Fibroblast of upper back skin (primary cell): Measurements from ENCODE around the gene IQCH.
"Not testable (repeated sequence)": the region's sequence is repeated elsewhere in the genome, so short reads cannot be mapped to it uniquely, and the experiment has no call there.

Experiments used
- DNase-seq: peaks from one replicate; pipeline ENCODE4 v3.0.0-alpha.2; 2013

The IQCH gene

DNA sequence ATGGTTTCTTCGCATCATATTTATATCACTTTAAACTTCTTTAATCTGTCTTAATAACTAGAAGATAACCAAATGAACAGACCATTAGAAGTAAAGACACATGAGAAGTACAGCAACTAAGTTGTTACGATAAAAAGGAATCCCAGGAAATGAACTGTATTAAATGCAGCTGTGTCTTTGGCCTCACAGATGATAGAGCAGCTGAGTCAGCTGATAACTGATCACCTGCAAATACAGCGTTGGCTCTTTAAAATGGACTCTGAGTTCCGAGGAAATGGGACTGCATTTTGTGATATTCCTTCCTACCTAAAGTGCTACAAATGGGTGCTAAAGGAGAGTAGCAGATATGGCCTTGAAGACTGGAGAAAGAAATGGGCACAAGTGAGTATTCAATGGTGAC, 145.3 kb downstream of the IQCH start:
- no peak for DNase-seq

DNA sequence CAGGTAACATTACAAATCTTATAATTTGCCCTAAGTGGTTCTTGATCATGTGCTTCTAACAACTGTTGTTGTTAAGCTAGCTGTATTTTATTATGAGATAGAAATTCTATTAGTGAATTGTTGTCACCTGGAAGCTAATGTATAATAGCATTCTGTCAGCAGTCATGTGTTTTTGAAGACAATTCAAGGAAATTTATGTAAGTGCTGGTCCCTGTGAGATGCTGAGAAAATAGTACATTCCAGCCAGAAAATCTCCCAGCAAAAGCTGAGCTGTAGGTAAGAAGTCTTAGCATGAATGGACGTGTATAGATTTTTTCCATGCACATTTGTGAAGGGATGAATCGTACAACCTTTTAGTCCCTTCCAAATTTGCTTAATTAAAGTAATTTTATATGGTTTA, 146.3 kb downstream of the IQCH start:
- no peak for DNase-seq

DNA sequence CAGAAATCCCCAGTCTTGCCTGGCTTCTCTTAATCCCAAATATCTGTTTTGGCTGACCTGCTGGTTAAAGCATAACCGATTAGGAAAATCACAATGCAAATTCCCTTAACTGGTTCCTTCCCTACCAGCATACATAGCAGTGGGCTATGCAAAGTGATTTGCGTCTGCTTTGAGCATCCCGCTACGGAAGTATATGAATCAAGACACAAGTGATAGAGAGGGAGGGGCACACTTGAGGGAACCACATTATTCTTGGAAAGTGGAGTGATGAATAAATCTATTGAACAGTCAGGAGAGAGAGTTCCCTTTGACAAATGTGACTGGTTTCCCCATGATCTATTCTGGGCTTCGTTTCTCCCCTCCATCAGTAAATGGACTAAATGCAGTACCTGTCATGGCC, 146.8 kb downstream of the IQCH start:
- no peak for DNase-seq

DNA sequence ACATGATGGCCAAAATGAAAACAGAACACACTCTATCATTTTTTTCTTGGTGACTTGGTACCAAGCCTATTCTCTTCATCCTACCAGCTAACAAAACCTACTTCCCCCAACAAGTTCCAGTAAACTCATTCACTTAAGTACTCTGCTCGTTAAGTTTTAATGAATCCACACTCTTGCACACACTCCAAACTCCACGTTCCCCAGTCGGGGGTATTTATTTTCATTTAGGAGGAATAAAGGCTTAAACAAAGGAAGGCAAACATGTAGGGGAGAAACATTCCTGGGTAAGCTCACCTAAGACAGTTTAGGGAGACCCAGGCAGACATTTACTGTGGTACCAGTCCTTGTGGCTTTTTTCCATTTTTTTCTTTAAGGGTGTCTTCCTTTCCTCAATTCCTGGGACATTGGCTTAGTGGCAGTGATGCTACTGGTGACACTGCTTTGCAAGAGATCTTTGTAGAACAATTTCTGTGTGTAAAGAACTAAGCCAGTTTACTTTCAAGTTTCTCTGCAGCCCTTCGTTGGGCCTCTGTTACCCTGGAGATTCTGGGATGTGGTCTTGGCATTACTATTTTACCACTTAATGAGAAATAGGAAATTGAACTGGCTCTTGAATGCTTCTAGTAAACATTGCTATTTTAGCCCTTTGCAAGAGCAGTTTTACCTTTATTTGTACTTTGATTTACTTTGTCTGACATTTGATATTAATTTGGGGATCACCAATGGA, 149.0 kb downstream of the IQCH start:
- DNase-seq: no peak

DNA sequence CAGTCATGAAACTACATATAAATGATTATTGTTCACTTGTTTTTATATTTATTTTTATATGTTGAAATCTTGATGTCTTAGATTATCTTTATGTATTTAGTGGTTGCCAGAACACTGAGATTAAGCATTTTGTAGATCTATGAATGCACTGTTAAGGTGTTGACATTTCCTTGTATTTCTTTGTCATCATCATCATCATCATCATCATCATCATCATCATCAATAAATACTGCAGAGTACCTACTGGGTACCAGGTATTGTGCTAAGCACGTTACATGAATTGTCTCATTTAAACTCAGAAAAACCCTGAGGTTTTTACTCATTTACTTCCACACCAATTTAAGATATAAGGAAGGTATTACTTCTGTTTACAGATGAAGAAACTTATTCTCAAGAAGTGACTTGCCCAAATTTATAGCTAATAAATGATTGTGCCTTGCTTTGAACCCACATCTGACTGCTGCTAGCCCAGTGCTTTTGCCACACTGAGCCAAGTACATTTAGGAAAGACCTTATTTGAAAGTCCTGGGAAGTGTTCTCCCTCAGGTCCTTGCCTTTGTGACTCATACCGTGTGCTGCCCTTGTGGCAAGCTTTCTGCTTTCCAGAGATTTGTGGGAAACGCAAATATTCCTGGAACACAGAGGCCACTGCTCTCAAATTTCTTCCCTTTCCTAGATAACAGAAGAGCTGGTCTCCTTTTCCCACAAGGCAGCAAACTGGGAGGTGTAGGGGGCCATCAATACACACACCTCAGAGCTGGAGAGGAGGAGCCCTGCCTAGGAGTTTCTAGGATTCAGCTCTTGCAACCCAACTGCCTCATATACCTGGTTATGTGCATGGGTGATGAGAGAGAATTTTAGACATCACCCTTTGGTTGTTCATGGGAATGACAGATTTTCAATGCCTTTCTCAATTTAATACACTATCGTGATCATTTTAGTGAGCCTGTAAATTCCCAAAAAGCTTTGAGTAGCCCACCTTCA, 150.9 kb downstream of the IQCH start:
- DNase-seq: peak; percentile 74

DNA sequence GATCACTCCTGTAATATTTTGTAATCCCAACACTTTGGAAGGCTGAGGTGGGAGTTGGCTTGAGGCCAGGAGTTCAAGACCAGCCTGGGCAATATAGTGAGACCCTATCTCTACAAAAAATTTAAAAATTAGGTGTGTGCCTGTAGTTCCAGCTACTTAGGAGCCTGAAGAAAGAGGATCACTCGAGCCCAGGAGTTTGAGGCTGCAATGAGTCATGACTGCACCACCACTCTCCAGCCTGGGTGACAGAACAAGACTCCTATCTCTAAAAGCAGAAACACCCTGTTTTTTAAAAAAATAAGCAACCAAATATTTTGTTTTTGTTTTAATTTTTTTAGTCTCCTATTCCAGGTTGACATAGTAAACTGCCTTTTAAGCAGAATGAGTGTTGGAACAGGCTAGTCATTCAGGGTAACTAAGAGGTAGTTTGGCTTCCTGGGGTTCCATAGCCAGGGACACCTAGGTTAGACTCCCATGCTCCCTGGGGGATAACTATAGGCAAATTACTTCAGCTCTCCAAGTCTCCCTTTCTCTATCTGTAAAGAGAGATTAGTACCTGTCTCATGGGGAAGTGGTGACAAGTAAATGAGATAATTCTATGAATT, 151.8 kb downstream of the IQCH start:
- DNase-seq: no peak

DNA sequence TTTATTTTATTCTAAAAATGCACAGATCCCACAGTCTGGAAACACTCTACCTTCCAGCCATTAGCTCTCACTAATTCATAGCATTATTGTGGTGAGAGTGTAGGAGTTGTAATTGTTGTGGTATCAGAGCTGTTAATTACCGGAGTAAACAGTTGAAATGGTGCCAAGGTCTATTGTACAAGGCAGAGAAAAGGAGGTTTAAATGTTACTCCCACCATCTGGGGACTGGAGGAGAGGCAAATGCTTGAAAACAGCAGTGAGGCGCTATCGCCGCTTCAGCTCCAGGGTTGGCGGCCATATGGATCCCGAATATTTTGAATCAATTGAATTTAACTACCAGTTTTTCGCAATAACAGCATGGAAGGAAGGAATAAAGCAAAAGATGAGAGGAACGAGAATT, 153.2 kb downstream of the IQCH start:
- DNase-seq: no peak

DNA sequence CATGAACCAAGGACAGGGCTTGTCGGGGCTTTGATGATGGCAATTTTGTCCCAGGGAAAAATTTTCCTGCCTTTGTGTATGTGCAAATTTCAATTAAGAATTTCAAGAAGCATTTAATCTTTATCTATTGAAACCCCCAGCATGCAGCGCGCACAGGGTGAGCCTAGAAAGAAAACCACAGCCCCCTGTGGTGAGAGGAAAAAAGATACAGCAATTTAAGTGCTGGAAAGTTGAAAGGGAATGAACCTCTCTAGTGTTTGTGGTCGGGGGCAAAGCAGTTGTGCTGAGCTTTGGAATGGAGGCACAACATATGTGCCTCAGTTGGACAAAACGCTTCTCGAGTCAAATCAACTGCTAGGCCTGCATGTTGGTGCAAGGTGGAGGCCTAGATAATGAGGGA, 154.6 kb downstream of the IQCH start:
- no peak for DNase-seq

DNA sequence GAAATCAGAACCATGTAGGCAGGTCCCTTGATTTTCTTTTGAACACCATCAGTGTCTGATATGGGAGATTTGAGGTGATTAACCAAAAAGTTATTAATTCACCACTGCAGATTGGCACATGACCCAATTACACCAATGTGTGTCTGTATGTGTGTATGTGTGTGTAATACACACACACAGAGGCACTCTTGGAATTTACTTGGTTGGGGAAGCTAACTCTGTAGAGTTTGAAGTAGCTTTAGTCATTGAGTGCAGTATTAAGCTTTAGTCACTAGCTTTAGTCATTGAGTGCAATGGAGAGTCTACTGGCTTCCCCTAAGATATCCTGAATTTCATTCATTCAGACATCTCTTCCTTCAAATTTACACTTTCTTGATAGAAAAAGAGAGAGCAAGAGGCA, 156.9 kb downstream of the IQCH start:
- no peak for DNase-seq

DNA sequence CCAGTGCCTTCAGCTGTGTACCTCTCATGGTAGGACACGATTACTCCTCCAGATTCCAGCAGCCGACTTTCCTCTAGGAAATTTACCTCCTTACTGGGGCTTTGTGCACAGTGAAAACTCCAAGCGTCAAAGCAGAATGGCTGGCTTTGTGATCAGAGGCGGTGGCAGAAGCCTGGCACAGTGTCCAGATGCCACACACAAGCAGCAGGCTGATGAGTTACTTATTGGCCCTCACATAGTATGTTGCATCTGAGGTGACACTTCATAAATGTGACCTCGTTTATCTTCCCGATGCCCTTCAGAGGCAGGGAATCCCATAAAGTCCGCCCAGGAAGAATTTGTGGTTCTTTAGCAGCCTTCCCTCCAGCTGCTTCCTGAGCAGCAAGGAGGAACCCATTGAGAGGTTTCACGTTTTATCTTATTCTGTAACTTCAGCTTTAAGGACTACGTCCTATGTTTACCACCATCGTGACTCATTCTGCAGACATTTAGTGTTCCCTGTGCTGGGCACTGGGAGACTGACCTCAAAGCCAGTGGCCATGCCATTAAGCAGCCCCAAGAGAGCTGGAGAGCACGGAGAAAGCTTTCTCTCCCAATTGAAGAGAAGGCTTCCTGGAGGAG, 159.3 kb downstream of the IQCH start:
- DNase-seq: peak; percentile 29

DNA sequence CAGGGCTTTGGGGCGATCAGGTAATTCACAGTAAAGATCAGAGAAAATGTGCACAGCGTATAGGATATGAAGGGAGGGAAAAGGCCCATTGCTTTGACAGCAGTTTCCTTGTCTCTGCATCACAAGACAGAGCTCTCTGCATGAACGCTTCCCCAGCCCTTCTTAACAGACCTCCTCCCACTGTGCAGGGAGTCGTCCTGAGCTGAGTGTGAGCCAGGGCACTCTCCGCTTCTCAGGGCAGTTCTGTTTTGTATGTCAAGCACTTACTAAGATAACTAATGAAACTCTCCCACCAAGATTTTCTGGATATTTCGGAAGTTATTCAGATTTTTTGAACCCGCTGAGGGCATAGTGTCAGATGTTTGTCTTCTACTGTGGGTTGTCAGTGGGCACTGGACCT, 160.6 kb downstream of the IQCH start:
- no peak for DNase-seq

DNA sequence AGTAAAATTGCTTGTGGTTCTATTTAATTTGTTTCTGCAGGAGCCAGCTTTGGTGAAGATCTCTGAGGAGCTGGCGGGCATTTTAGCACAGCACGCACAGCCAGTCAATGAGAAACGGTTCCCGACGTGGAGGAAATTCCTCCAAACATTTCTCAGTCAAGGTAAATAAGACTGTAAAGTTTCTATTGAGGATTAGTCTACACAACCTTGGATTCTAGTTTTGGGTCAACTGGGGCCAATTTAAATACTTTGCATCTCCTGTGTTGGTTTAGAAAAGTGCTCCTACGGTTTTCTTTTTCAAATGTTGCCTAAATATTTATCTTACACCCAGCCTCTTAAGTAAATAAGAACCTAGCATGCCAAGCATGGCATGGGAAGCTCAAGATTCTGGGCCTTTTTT, 162.3 kb downstream of the IQCH start:
- DNase-seq: no peak

DNA sequence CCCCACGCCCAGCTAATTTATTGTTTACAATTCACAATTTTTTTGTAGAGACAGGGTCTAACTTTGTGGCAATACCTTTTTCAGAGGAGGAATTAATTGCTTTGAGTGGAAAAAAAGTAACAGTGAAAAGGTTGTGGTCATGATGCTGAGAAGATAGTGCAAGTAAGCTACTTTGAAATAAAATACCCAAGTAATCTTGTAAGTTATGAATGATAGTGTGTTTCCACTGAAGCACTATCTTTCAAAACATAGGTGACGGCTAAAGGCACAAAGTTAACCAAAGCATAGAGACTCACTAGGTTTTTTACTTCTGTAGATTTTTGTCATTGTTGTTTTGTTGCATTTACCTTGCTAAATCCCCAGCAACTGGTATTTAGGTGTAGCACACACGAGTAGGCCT, 165.1 kb downstream of the IQCH start:
- no peak for DNase-seq

DNA sequence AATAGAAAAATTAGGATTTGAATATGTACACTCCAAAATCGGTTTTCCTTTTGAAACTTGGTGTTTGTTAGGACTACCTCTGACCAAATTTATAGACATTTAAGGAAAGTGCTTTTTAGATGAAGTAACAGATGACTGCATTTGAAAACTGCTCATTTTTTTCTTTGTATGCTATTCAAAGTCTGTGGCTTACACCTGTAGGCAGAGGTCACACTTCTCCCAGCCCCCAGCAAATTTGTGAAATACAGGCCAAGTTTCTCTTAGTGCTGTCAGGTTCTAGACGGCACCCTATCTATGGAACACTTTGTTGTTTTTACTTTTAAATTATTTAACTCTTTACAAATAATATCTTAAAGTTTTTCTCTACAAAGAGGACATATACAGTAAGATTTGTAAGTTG, 165.6 kb downstream of the IQCH start:
- DNase-seq: no peak

DNA sequence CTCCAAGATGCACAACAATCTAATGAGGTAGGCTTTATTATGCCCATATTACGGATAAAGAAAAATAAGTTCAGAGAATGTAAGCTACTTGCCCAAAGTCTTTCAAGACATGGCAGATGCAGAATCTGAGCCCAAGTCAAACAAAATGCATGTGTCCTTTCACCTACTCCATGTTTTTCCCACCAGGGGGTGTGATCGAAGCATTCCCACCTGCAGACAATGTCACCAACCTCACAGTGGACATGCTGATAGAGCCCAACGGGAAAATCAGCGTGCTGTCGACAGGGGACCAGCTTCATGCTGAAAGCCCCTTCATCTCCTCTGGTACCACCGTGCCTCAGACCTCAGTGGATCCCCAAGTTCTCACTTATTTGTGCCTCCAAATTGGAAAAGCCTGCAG, 166.5 kb downstream of the IQCH start:
- DNase-seq: no peak

DNA sequence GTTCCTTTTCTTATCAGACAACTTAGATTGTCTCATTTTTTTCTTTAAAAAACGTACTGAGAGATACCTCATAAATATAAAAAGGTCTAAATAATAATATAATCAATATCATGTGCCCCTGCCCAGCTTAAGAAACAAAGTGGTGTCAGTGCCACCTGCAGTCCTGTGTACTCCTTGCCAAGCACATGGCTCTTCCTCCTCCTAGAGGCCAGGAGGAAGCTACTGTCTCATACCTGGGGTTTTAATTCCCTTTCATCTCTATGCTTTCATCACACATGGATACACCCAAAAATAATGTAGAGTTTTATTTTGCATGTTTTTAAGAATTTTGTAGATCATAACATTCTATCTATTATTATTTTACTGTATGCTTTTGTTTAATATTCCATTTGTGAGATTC, 167.7 kb downstream of the IQCH start:
- DNase-seq: no peak

DNA sequence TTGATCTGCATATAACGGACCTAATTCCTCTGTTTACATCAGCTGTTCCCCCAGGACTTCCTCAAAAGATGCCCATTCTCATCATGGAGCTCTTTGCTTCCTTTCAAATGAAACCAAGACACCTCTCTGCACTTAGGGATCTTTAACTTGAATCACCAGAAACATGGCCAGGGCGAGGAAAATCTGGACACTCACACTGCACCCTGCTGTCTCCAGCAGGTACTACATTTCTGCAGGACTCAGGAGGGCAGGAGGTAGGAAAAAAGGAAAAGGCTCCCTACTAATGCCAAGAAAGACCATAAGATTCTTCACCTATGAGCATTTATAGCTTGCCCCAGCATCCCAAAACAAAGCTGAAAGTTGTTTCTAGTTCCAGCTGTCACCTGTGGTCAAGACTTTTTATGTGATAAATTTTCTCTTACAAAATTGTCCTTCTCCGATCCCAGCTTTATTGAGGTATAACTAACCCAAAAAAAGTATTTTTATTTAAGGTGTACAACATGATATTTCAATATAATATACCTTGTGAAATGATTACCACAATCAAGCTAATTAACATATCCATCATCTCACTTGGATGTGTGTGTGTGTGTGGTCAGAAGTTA, 179.0 kb downstream of the IQCH start:
- peak; percentile 59 for DNase-seq

DNA sequence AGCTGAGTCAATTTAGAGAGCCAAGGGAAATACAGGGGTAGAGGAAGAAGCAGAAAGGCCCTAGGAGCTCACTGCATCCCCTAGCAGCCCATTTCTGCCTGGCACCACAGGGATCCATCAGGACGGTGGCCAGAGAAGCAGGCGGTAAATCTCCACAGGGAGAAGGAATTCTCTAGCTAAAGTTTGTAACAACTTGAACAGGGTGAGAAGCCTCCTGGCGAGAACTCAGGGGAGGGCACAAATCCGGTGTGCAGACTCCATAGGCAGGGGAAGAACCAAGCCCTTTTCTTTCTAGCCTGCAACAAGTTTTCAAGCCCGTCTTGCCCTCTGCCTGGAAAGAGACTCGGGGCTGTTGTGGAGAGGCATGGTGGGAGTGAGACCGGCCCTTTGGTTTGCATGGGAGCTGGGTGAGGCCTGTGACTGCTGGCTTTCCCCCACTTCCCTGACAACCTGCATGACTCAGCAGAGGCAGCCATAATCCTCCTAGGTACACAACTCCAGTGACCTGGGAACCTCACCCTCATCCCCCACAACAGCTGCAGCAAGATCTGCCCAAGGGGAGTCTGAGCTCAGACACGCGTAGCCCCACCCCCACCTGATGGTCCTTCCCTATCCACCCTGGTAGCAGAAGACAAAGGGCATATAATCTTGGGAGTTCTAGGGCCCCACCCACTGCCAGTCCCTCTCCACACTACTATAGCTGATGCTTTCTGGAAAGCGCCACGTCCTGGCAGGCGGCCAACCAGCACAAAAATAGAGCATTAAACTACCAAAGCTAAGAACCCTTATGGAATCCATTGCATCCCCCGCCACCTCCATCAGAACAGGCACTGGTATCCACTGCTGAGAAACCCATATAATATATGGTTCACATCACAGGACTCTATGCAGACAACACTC, 182.0 kb downstream of the IQCH start:
- not testable (repeated sequence) for DNase-seq

DNA sequence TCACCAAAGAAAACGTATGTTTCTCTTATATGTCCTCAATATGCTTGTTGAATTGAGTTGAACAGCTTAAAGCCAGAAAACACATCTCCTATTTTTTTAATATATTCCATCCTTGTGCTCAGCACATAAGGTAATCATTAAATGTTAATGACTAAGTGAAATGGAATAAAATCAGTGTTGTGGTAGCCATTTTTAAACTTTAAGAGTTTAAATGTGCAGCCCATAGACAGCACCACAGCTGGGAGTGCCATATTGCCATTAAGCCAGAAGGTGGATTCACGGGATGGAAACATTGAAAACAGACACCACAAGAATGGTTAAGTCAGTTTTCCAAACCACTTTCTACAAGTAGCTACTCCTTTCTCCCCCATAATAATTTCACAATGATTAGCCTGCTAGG, 189.5 kb downstream of the IQCH start:
- DNase-seq: peak; percentile 52

DNA sequence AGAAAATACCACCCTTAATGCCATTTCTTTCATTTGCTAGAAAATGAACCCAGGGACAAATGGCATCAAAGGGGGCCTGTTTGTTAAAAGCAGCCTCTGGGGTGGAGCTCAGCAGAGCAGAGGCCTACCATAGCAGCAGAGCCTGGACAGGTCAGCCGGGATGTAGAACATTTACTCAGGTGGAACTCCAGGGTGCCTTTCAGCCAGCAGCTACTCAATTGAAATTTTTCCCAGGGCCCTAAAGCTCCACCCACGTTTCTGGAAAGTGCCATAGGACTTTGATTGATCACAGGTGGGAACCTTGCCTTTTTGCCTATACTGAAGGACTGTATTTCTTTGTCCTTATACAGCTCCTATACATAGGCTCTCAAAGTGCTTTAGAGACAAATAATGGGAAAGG, 191.9 kb downstream of the IQCH start:
- DNase-seq: no peak

DNA sequence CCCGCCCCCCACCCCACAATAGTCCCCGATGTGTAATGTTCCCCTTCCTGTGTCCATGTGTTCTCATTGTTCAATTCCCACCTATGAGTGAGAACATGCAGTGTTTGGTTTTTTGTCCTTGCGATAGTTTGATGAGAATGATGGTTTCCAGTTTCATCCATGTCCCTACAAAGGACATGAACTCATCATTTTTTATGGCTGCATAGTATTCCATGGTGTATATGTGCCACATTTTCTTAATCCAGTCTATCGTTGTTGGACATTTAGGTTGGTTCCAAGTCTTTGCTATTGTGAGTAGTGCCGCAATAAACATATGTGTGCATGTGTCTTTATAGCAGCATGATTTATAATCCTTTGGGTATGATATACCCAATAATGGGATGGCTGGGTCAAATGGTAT, 193.8 kb downstream of the IQCH start:
- DNase-seq: not testable (repeated sequence)

DNA sequence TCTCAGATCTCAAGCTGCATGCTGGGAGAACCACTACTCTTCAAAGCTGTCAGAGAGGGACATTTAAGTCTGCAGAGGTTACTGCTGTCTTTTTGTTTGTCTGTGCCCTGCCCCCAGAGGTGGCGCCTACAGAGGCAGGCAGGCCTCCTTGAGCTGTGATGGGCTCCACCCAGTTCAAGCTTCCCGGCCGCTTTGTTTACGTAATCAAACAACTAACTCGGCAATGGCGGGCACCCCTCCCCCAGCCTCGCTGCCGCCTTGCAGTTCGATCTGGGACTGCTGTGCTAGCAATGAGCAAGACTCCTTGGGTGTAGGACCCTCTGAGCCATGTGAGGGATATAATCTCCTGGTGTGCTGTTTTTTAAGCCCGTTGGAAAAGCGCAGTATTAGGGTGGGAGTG, 199.1 kb downstream of the IQCH start:
- DNase-seq: not testable (repeated sequence)
